Kidney epithelial cell (primary cell): Measurements from ENCODE around the gene ANKRD17. TPM values are rescaled to one million over a fixed set of nuclear protein-coding genes. Genes with fewer than 3 reads are reported as not detected.
A peak's percentile ranks its signal among the peaks of the same experiment; 100 is the strongest.

Experiments used
- DNase-seq: peaks from one replicate; pipeline ENCODE4 v3.0.0-alpha.2; 2010; ENCODE audit warnings: low read depth
- H3K27me3 ChIP-seq: 2 replicates; pipeline ENCODE4 v1.6.0; 2011; ENCODE audit warnings: low read length; ENCODE audit not compliant: control insufficient read depth, insufficient read depth
- H3K36me3 ChIP-seq: 2 replicates; pipeline ENCODE4 v1.5.1; 2011; ENCODE audit warnings: low read length; ENCODE audit not compliant: control insufficient read depth, insufficient read depth
- H3K4me3 ChIP-seq: 2 replicates; pipeline ENCODE4 v1.5.1; 2011; ENCODE audit warnings: low read depth, mild to moderate bottlenecking, control low read depth, low read length
- total RNA-seq: library from RNA; depleted of rRNA; stranded (reverse); fragments of >200 nt; gene quantifications from 2 replicates; pipeline ENCODE4 v1.2.3, GENCODE V29; 2015
- TF ChIP-seq, protein P1 (sequence below): IDR thresholded peaks from 2 replicates; pipeline ENCODE4 v1.5.1; 2011; ENCODE audit warnings: mild to moderate bottlenecking, moderate library complexity, low read length, control low read depth, inconsistent platforms; ENCODE audit not compliant: insufficient read depth, poor library complexity, severe bottlenecking

The ANKRD17 gene
- total RNA-seq, 1 donor from 2014 or later, result 39.9 TPM

DNA sequence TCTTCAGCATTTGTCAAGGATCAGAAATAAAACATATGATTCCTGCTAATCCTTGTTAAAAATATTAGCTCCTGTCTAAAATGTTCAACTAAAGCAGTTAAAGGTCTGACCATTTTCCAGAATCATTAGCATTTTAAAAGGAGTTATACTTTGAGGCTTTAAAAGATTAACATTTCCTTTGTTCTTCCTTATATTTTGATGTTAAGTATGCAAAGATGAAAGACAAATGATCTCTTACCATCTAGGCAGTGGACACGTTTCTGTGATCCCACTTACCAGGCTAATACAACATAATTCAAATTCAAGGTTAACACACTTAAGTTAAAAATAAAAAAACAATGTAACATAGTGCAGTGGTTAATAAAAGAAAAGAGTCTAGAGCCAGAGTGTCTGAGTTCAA lies 127.3 kb downstream of the ANKRD17 start:
- TF ChIP-seq, protein P1, sequence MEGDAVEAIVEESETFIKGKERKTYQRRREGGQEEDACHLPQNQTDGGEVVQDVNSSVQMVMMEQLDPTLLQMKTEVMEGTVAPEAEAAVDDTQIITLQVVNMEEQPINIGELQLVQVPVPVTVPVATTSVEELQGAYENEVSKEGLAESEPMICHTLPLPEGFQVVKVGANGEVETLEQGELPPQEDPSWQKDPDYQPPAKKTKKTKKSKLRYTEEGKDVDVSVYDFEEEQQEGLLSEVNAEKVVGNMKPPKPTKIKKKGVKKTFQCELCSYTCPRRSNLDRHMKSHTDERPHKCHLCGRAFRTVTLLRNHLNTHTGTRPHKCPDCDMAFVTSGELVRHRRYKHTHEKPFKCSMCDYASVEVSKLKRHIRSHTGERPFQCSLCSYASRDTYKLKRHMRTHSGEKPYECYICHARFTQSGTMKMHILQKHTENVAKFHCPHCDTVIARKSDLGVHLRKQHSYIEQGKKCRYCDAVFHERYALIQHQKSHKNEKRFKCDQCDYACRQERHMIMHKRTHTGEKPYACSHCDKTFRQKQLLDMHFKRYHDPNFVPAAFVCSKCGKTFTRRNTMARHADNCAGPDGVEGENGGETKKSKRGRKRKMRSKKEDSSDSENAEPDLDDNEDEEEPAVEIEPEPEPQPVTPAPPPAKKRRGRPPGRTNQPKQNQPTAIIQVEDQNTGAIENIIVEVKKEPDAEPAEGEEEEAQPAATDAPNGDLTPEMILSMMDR, result no peak
- DNase-seq, result no peak
- Histone ChIP-seq H3K36me3 (peaks cover 1% of the 10 kb centered on the region), H3K27me3 (no peaks in the 10 kb centered on the region), H3K4me3 (no peak overlapping the region)

DNA sequence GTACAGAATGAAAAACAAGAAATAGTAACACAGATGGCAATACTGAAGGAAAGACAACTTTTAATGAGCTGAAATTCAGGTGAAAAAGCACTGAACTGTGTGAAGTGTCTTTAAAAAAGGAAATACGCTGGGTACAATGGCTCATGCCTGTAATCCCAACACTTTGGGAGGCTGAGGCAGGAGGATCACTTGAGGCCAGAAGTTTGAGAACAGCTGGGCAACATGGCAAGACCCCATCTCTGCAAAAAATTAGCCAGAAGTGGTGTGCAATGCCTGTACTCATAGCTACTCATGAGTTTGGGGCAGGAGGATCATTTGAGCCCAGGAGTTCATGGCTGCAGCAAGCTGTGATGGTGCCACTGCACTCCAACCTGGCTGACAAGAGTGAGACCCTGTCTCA lies 129.3 kb downstream of the ANKRD17 start:
- no peak overlapping the region for H3K4me3 ChIP-seq
- no peaks in the 10 kb centered on the region for H3K27me3 ChIP-seq
- TF ChIP-seq, protein P1, result no peak
- no peak for DNase-seq
- peaks cover 1% of the 10 kb centered on the region for H3K36me3 ChIP-seq

DNA sequence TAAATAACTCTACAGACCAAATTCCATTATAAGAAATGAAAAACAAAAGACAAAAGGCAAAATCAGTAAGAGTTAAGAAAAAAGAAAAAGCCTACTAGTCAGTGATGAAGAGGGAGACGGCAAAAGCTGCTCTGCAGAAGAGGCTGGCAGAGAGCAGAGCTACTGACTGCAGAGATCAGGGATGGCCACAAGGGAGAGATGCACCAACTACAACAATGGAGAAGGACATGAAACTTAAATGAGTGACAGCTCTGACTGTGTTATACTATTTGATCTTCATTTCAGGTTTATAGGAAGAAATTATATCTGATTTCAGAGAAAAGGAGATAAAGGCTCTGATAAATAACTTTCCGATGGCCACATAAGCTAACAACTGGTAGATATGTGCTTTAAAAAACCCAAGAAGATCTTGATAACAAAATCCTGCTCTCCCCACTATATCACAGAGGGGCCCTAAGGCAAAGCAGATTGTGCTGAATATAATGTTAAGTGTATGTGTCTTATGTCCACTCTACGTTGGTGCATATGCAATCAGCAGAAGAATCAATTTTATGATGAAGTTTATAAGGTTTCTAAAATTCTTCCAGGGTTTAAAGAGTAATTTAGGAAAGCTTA lies 130.7 kb downstream of the ANKRD17 start:
- Histone ChIP-seq H3K27me3 (no peaks in the 10 kb centered on the region), H3K36me3 (peaks cover 1% of the 10 kb centered on the region), H3K4me3 (no peak overlapping the region)
- no peak for DNase-seq
- TF ChIP-seq, protein P1, result peak; percentile 22

DNA sequence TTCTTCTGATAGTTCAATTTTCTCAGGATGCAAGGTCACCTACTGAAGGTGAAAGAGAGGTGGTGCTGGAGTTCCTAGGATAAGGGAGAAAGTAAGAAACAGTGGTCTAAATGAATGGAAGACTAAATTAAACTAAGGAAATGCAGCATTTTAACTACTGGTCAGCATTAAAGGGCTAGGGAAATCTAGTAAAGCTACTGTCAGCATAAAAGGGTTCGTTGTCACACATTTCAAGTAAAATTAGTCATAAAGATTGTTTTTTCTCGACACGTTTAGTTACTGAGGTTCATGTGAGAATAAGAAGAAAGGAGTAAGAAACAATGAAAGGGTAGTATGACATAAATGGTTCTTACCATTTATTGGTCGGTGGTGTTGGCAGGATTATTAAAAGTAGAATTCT lies 149.1 kb downstream of the ANKRD17 start:
- Histone ChIP-seq H3K36me3 (no peaks in the 10 kb centered on the region), H3K27me3 (no peaks in the 10 kb centered on the region), H3K4me3 (no peak overlapping the region)
- TF ChIP-seq, protein P1, result no peak
- no peak for DNase-seq

DNA sequence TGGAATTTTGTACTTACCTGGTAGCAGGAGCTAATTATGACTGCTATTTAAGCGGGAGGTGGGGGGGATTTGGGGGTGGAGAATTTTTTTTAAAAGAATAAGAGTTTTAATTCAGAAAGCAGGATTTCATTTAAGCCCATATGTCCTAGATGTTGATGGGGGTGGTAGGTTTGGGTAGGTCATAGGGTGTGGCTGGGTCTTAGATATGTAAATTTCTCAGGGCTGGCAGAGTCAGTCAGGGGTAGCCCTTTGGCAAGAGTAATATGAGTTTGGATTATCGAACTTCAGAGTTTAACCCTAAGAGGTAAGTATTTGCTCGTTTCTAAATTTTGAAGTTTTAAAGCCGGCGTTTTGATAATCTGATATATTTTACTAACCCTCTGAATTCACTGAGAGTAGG lies 153.9 kb downstream of the ANKRD17 start:
- TF ChIP-seq, protein P1, result no peak
- Histone ChIP-seq H3K36me3 (no peaks in the 10 kb centered on the region), H3K4me3 (no peak overlapping the region), H3K27me3 (no peaks in the 10 kb centered on the region)
- no peak for DNase-seq

DNA sequence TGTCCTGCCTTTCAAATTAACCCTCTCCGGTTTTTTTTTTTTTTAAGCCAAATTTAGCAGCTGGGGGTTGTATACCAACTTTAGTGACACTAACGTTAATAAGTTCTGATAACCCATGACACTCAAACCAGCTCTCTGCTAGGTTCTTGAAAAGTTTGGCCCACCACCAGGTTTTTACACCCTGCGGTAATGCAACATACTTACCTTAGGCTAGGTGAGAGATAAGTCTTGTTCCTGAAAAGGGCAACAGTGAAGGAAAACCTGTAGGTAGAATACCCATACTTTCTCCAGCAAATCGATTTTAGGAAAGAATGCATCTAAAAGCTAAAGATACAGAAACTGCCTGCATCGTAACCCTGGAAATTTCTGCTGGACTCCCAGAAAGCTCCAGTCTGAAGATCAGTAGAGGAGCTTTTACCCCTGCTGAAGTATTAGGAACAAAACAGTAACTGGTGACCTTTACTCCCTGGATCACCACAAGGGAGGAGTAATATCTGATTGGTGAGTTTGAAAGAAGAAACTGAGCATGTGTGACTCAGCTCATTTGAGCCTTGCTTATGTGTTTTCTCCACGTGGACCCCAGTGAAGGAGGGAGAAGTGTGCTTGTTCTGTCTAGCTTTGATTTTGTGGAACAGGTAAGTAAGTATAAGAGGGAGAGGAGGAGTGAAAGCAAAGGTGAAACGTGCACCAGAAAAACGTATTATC lies 154.6 kb downstream of the ANKRD17 start:
- Histone ChIP-seq H3K27me3 (no peaks in the 10 kb centered on the region), H3K36me3 (no peaks in the 10 kb centered on the region), H3K4me3 (no peak overlapping the region)
- DNase-seq, result no peak
- TF ChIP-seq, protein P1, result no peak
